Muscle of back (tissue), 11 donors: ENCODE data around the gene MIER3. TPM values are rescaled to one million over a fixed set of nuclear protein-coding genes. Genes with fewer than 3 reads are reported as not detected.

ENCODE experiments used
- DNase-seq, 3 donors: peaks; one replicate each; pipeline versions ENCODE4 v3.0.0 to v3.0.0-alpha.2; 2013
- polyA plus RNA-seq, 10 donors: library from polyadenylated mRNA; unstranded; fragments of 120-200 nt; gene quantifications; one replicate each; pipeline ENCODE4 v1.2.1, GENCODE V29; 2013; ENCODE audit not compliant: insufficient read length in 10 of 10

The MIER3 gene
- polyA plus RNA-seq, 10 donors, result 17.9 to 28.5 (median 23.6) TPM

DNA sequence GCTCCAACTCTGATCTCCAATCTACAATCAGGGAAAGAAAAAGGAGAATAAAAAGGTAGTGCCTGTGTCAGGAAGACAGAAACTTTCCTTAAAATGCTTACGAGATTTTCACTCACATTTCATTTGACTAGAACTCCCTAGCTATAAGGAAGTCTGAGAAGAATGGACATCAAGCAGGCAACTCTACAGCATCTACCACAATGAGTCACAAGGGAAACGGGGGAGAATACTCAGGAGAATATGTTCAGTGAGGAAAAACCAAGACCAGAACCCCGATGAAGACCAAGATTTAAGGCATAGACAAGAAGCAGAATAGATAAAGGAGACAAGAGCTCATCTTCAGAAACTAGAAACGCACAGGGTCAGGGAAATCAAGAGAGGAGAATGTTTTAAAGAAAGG lies 51.5 kb downstream of the MIER3 start:
- DNase-seq, result no peak

DNA sequence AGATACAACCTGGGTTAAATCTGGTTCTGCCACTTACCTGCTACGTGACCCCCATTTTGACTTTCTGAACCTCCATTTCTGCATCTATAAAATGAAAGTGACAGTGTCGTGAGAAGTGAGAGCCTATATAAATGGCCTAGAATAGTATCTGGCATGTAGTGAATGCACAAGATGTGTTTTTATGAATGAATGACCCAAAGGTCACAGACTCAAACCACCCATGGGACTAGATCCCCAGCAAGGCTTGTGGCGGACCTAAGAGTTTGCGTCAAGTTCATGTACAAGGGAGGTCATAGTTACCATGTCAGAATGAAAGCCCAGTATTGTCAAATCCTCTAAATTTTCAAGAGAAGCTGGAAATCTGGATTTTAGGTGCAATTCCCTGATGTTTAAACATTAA lies 53.7 kb downstream of the MIER3 start:
- DNase-seq, result no peak

DNA sequence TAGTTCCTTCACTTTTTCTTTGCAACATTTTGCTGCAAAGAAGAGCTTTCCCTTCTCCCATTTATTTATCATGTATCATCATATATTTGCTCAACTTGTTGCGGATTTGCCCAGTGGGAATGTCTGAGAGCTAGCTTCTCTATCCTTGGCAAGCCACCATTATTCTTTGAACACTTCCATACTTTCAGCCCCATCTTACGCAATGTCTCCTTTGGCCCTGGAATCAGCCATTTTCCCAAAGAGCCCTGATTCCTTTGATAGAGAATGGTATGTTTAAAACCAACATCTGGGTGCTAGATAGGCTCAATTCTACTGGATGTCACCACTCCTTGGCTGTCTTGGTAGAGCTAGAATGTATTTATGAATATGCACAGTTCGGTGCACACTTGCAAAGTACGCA lies 55.2 kb downstream of the MIER3 start:
- peak in 1 of 3 donors; percentile 8 for DNase-seq

DNA sequence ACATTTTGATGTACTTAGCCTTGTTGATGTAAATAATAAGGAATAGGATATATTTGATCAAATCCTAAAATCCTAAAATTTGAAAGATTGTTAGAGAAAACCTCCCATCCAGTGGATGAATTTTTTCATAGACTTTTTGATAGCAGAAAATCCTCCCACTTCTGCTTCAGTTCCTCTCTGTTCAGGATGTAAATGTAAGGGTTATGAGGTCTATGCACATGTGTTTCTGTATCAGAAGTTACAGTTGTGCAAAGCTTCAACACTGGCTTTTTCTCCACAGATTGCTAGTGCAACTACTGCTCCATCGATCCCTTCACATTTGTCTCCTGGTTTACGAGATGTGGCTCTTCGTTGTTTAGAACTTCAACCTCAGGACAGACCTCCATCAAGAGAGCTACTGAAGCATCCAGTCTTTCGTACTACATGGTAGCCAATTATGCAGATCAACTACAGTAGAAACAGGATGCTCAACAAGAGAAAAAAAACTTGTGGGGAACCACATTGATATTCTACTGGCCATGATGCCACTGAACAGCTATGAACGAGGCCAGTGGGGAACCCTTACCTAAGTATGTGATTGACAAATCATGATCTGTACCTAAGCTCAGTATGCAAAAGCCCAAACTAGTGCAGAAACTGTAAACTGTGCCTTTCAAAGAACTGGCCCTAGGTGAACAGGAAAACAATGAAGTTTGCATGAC lies 58.5 kb downstream of the MIER3 start:
- no peak for DNase-seq

DNA sequence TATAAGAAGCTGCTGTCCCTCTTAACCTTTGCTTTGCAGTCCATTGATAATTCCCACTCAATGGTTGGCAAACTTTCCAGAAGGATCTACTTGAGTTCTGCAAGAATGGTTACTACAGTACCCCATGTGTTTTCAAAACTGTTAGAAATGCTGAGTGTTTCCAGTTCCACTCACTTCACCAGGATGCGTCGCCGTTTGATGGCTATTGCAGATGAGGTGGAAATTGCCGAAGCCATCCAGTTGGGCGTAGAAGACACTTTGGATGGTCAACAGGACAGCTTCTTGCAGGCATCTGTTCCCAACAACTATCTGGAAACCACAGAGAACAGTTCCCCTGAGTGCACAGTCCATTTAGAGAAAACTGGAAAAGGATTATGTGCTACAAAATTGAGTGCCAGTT lies 70.4 kb downstream of the MIER3 start:
- no peak for DNase-seq

DNA sequence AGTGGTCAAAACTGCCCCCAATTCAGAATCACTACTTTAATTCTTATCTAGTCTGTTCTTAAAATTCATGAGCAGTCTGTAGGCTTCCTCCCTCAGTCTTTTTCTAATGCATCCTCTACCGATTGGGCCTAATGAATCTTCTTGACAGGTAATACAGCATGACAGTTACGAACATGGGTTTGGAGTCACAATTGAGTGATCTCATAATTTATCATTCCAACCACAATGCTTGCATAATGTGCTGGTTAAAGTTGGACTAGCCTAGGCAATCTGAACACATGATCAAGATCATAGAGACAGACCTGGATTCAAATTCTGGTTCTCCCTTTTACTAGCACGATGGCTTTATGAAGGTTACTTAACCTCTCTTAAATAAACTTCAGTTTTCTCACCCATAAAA lies 75.6 kb downstream of the MIER3 start:
- no peak for DNase-seq

DNA sequence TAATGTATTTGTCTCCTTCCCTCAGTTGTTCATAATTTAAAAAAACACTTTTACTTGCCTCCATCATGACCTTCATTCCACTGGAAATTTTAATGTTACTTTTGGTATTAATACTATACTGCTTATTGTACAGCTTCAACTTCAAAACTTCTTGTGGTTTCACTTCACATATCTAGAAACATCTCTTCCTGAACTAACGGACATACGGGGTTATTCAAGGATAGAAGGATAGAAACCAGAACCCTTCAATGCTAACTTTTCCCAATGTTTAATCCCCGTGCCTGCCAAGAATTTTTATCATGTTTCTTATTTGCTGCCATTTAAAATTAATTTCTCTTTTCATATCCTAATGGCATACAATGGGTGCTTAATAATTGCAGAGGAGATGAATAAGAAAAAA lies 78.9 kb downstream of the MIER3 start:
- DNase-seq, result no peak

DNA sequence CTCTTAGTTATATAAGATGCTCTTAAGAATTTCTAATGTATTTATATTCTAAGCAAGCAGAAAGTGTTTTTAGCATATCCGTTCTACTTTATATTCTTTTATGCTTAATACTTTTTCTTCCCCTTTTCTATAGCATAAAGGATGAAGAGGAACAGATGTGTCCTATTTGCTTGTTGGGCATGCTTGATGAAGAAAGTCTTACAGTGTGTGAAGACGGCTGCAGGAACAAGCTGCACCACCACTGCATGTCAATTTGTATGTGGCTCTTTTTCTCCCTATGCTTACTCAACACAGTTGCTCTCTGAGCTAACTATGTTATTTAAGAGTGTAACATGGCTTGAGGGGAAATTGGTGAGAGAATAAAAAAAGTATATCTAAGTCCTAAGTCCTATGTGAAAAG lies 80.1 kb downstream of the MIER3 start:
- DNase-seq, result no peak

Other genes starting within 250 kb of the MIER3 start
- gene MAP3K1, start 136.6 kb downstream of the MIER3 start, polyA plus RNA-seq, result 10 to 100 TPM; 13.0 to 22.4 (median 17.3) TPM
- gene SETD9, start 42.5 kb downstream of the MIER3 start, polyA plus RNA-seq, result 10 to 100 TPM in 2 of 10 donors, 1 to 10 TPM in 8; 2.3 to 14.7 (median 8.9) TPM
- 10 to 100 TPM; 68.4 to 98.3 (median 87.1) TPM for gene GPBP1, start 221.9 kb upstream of the MIER3 start, polyA plus RNA-seq